H9 (cell line): ENCODE measurements around the gene GPC1. TPM values are rescaled to one million over a fixed set of nuclear protein-coding genes. Genes with fewer than 3 reads are reported as not detected.

ENCODE experiments used
- DNase-seq: peaks from one replicate; pipeline ENCODE4 v3.0.0-alpha.2; 2017
- H2AFZ ChIP-seq: one replicate; pipeline ENCODE4 v1.6.1; 2013; ENCODE audit warnings: mild to moderate bottlenecking, low read length, control low read depth, moderate library complexity
- H2AK5ac ChIP-seq: 2 replicates; pipeline ENCODE4 v1.6.1; 2013; ENCODE audit warnings: low read length, control low read depth, mixed read lengths; ENCODE audit not compliant: insufficient read length
- H2BK120ac ChIP-seq: one replicate; pipeline ENCODE4 v1.6.1; 2013; ENCODE audit warnings: low read depth, mild to moderate bottlenecking, low read length, control low read depth, inconsistent platforms; ENCODE audit not compliant: poor library complexity, severe bottlenecking
- H2BK12ac ChIP-seq: 2 replicates; pipeline ENCODE4 v1.6.1; 2013; ENCODE audit warnings: low read length, control low read depth, mixed read lengths, low read depth; ENCODE audit not compliant: insufficient read length
- H2BK15ac ChIP-seq: 2 replicates; pipeline ENCODE4 v1.6.1; 2013; ENCODE audit warnings: low read depth, low read length, control low read depth
- H2BK20ac ChIP-seq: one replicate; pipeline ENCODE4 v1.6.1; 2013; ENCODE audit warnings: low read depth, mild to moderate bottlenecking, low read length, control low read depth, inconsistent platforms; ENCODE audit not compliant: poor library complexity, severe bottlenecking
- H2BK5ac ChIP-seq: 2 replicates; pipeline ENCODE4 v1.6.1; 2013; ENCODE audit warnings: low read length, control low read depth, mixed read lengths; ENCODE audit not compliant: insufficient read length
- H3K14ac ChIP-seq: 2 replicates; pipeline ENCODE4 v1.6.1; 2013; ENCODE audit warnings: low read length, control low read depth; ENCODE audit not compliant: insufficient read depth
- H3K18ac ChIP-seq: 2 replicates; pipeline ENCODE4 v1.6.1; 2013; ENCODE audit warnings: low read depth, mild to moderate bottlenecking, mixed read lengths, low read length, control low read depth; ENCODE audit not compliant: insufficient read length
- H3K23ac ChIP-seq: 2 replicates; pipeline ENCODE4 v1.6.1; 2013; ENCODE audit warnings: low read length, control low read depth, mixed read lengths, low read depth; ENCODE audit not compliant: insufficient read length
- H3K23me2 ChIP-seq: 2 replicates; pipeline ENCODE4 v1.6.1; 2013; ENCODE audit warnings: low read depth, mild to moderate bottlenecking, mixed read lengths, low read length, control low read depth; ENCODE audit not compliant: insufficient read length, poor library complexity, severe bottlenecking
- H3K27ac ChIP-seq: 2 replicates; pipeline ENCODE4 v1.5.1; 2013; ENCODE audit warnings: low read length, control low read depth, mixed read lengths, low read depth; ENCODE audit not compliant: insufficient read length
- H3K27me3 ChIP-seq: 2 replicates; pipeline ENCODE4 v1.6.1; 2013; ENCODE audit warnings: low read length, control low read depth, inconsistent platforms; ENCODE audit not compliant: insufficient read depth
- H3K4ac ChIP-seq: 2 replicates; pipeline ENCODE4 v1.6.1; 2013; ENCODE audit warnings: low read depth, mild to moderate bottlenecking, control low read depth, inconsistent platforms, low read length, moderate library complexity
- H3K4me1 ChIP-seq: 2 replicates; pipeline ENCODE4 v1.6.1; 2013; ENCODE audit warnings: low read length, control low read depth, inconsistent platforms; ENCODE audit not compliant: insufficient read depth
- H3K4me2 ChIP-seq: 2 replicates; pipeline ENCODE4 v1.6.1; 2013; ENCODE audit warnings: low read length, control low read depth, mixed read lengths; ENCODE audit not compliant: insufficient read length, insufficient read depth
- H3K56ac ChIP-seq: 2 replicates; pipeline ENCODE4 v1.6.1; 2013; ENCODE audit warnings: low read depth, mild to moderate bottlenecking, mixed read lengths, low read length, control low read depth; ENCODE audit not compliant: insufficient read length
- H3K79me1 ChIP-seq: 2 replicates; pipeline ENCODE4 v1.6.1; 2013; ENCODE audit warnings: low read depth, mild to moderate bottlenecking, moderate library complexity, low read length, control low read depth, inconsistent platforms; ENCODE audit not compliant: insufficient read depth, poor library complexity, severe bottlenecking
- H3K79me2 ChIP-seq: 2 replicates; pipeline ENCODE4 v1.6.1; 2013; ENCODE audit warnings: low read length, control low read depth, inconsistent platforms; ENCODE audit not compliant: insufficient read depth
- H3K9ac ChIP-seq: 2 replicates; pipeline ENCODE4 v1.6.1; 2013; ENCODE audit warnings: low read length, control low read depth, mixed read lengths; ENCODE audit not compliant: insufficient read length; ENCODE audit errors: extremely low read depth
- H3K9me3 ChIP-seq: one replicate; pipeline ENCODE4 v1.6.1; 2013; ENCODE audit warnings: low read depth, low read length, inconsistent platforms; ENCODE audit not compliant: control insufficient read depth
- H3T11ph ChIP-seq: one replicate; pipeline ENCODE4 v1.6.1; 2013; ENCODE audit warnings: mild to moderate bottlenecking, low read length, control low read depth, inconsistent platforms
- H4K20me1 ChIP-seq: one replicate; pipeline ENCODE4 v1.6.1; 2013; ENCODE audit not compliant: control insufficient read depth, insufficient read length, insufficient read depth
- H4K5ac ChIP-seq: 2 replicates; pipeline ENCODE4 v1.6.1; 2013; ENCODE audit warnings: low read depth, mild to moderate bottlenecking, mixed read lengths, low read length, control low read depth; ENCODE audit not compliant: insufficient read length
- H4K8ac ChIP-seq: replicated peaks from 2 replicates; pipeline ENCODE4 v1.6.1; 2013; ENCODE audit warnings: low read length, control low read depth, mixed read lengths, low read depth; ENCODE audit not compliant: insufficient read length
- H4K91ac ChIP-seq: 2 replicates; pipeline ENCODE4 v1.6.1; 2013; ENCODE audit warnings: low read depth, mild to moderate bottlenecking, moderate library complexity, mixed read lengths, low read length, control low read depth; ENCODE audit not compliant: insufficient read length
- H3K27ac Mint-ChIP-seq, 3 experiments: 2 replicates in 2 of 3; 3 replicates in 1 of 3; pipeline ENCODE4 v1.8.0; 2020 to 2021; ENCODE audit warnings: mixed read lengths in 3 of 3, mild to moderate bottlenecking in 1 of 3, moderate library complexity in 1 of 3
- H3K27me3 Mint-ChIP-seq: 2 replicates; pipeline ENCODE4 v1.8.0; 2021; ENCODE audit warnings: low read depth, mild to moderate bottlenecking, moderate library complexity, mixed read lengths
- H3K36me3 Mint-ChIP-seq, 3 experiments: 2 replicates in 2 of 3; 3 replicates in 1 of 3; pipeline ENCODE4 v1.8.0; 2020 to 2021; ENCODE audit warnings: low read depth in 3 of 3, mixed read lengths in 3 of 3; ENCODE audit not compliant: insufficient read depth in 1 of 3
- H3K4me1 Mint-ChIP-seq, 2 experiments: 2 replicates each; pipeline ENCODE4 v1.8.0; 2020; ENCODE audit warnings: mixed read lengths in 2 of 2
- H3K4me3 Mint-ChIP-seq, 2 experiments: 2 replicates in 1 of 2; 3 replicates in 1 of 2; pipeline ENCODE4 v1.8.0; 2020 to 2021; ENCODE audit warnings: mild to moderate bottlenecking in 2 of 2, mixed read lengths in 2 of 2, moderate library complexity in 1 of 2
- H3K9me3 Mint-ChIP-seq, 2 experiments: 2 replicates in 1 of 2; 3 replicates in 1 of 2; pipeline ENCODE4 v1.8.0; 2020; ENCODE audit warnings: mild to moderate bottlenecking in 2 of 2, mixed read lengths in 2 of 2, moderate library complexity in 1 of 2
- CTCF ChIP-seq: fragments of 200-600 bp; sonication (generic); conservative IDR thresholded peaks from 3 replicates; pipeline ENCODE4 v1.8.0; 2021; ENCODE audit warnings: antibody characterized with exemption, mild to moderate bottlenecking
- WGBS: extraction: QIAGEN DNeasy Blood & Tissue Kit; methylation state at CpG from one replicate; pipeline ENCODE4 v1.1.7; 2013; ENCODE audit warnings: missing lambda C conversion rate, low lambda C conversion rate, mixed read lengths; ENCODE audit not compliant: insufficient read length; ENCODE audit errors: extremely low coverage; 5-methylcytosine and 5-hydroxymethylcytosine counted together
- total RNA-seq: library from RNA; stranded (reverse); gene quantifications from 2 replicates; pipeline ENCODE4 v1.2.1, GENCODE V29; 2021

GPC1 gene
- total RNA-seq, 1 experiment from 2014 or later, result 39.4 TPM

DNA sequence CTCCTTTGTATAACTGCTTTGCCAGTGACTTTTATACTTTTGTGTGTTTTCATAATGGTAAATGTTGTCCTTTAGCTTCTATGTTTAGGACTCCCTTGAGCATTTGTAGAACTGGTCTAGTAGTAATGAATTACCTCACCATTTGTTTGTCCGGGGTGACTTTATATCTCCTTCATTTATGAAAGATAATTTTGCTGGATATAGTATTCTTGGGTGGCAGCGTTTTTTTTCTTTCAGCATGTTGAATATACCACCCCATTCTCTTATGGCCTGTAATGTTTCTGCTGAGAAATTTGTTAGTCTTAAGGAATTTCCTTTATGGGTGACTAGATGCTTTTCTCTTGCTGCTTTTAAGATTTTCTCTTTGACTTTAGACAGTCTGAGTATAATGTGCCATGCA is 56.0 kb downstream of the GPC1 start:
- H2AFZ ChIP-seq, result no peak overlapping the region
- no peak for DNase-seq
- H3K36me3 Mint-ChIP-seq, result peaks cover 0 to 21% (median 19%) of the 10 kb centered on the region in 3 experiments; a peak in 5 of 7 replicates
- no peak overlapping the region for H3K27ac Mint-ChIP-seq
- H2BK5ac ChIP-seq, result no peak overlapping the region
- peaks cover 70 to 77% of the 10 kb centered on the region in 2 experiments for H3K9me3 Mint-ChIP-seq
- no peak overlapping the region for H2BK20ac ChIP-seq
- no peak overlapping the region for H3K14ac ChIP-seq
- H3K4ac ChIP-seq, result no peak overlapping the region
- H3K27me3 ChIP-seq, result no peaks in the 10 kb centered on the region
- H3K56ac ChIP-seq, result no peak overlapping the region
- no peak overlapping the region for H2BK12ac ChIP-seq
- no peak overlapping the region for H3T11ph ChIP-seq
- H4K91ac ChIP-seq, result no peak overlapping the region
- H3K9me3 ChIP-seq, result no peaks in the 10 kb centered on the region
- no peak overlapping the region for H2BK120ac ChIP-seq
- no peaks in the 10 kb centered on the region for H3K4me1 ChIP-seq
- no peaks in the 10 kb centered on the region for H3K79me1 ChIP-seq
- no peak for TF ChIP-seq CTCF
- no peaks in the 10 kb centered on the region for H3K23me2 ChIP-seq
- no peak overlapping the region for H3K9ac ChIP-seq
- peaks cover 49% of the 10 kb centered on the region for H3K27me3 Mint-ChIP-seq
- no CpG with 5 or more reads among the region's 2 CpGs for WGBS
- H3K4me2 ChIP-seq, result no peak overlapping the region
- H4K8ac ChIP-seq, result no peak overlapping the region
- H4K20me1 ChIP-seq, result no peaks in the 10 kb centered on the region
- no peak overlapping the region for H3K27ac ChIP-seq
- H3K23ac ChIP-seq, result no peak overlapping the region
- no peak overlapping the region for H2AK5ac ChIP-seq
- no peak overlapping the region for H2BK15ac ChIP-seq
- no peaks in the 10 kb centered on the region for H3K4me1 Mint-ChIP-seq
- no peak overlapping the region for H3K18ac ChIP-seq
- no peak overlapping the region for H4K5ac ChIP-seq
- H3K4me3 Mint-ChIP-seq, result no peak overlapping the region
- H3K79me2 ChIP-seq, result no peaks in the 10 kb centered on the region
